Gastroesophageal sphincter (tissue), 4 donors: ENCODE results near the gene MYL12B. TPM values are rescaled to one million over a fixed set of nuclear protein-coding genes. Genes with fewer than 3 reads are reported as not detected.

Experiments used
- ATAC-seq: fragments of 150-250 bp; one replicate; pipeline ENCODE4 v1.9.1; 2016; ENCODE audit warnings: mild to moderate bottlenecking, moderate library complexity
- H3K27ac ChIP-seq, 4 donors: fragments of 200-600 bp; sonication (generic) in 3 of 4; 1 replicate in 3 of 4; 2 replicates in 1 of 4; pipeline ENCODE4 v1.5.1; 2016 to 2019
- H3K27me3 ChIP-seq: fragments of 200-600 bp; sonication (generic); one replicate; pipeline ENCODE4 v1.5.1; 2019
- H3K36me3 ChIP-seq, 2 donors: fragments of 200-600 bp; sonication (generic); one replicate each; pipeline ENCODE4 v1.5.1; 2019; ENCODE audit warnings: control low read depth in 1 of 2
- H3K4me1 ChIP-seq, 3 donors: fragments of 200-600 bp; sonication (generic); 1 replicate in 2 of 3; 2 replicates in 1 of 3; pipeline ENCODE4 v1.5.1; 2016 to 2019; ENCODE audit warnings: control low read depth in 2 of 3
- H3K4me3 ChIP-seq, 2 donors: fragments of 200-600 bp; sonication (generic); one replicate each; pipeline ENCODE4 v1.5.1; 2019; ENCODE audit warnings: mild to moderate bottlenecking in 1 of 2, moderate library complexity in 1 of 2
- H3K9me3 ChIP-seq, 3 donors: fragments of 200-600 bp; sonication (generic); one replicate each; pipeline ENCODE4 v1.5.1; 2017 to 2019; ENCODE audit warnings: control low read depth in 2 of 3
- EP300 ChIP-seq: sonication (generic); formaldehyde crosslinking; IDR thresholded peaks from one replicate; pipeline ENCODE4 v1.6.1; 2017; ENCODE audit warnings: antibody characterized with exemption, mild to moderate bottlenecking
- POLR2A ChIP-seq, 2 donors: fragments of 450-650 bp; IDR thresholded peaks; one replicate each; pipeline ENCODE4 v1.6.1; 2017; ENCODE audit warnings: antibody characterized with exemption in 2 of 2, mild to moderate bottlenecking in 2 of 2, moderate library complexity in 1 of 2
- POLR2AphosphoS5 ChIP-seq: sonication (generic); formaldehyde crosslinking; IDR thresholded peaks from one replicate; pipeline ENCODE4 v1.6.1; 2017; ENCODE audit warnings: antibody characterized with exemption
- WGBS, 2 donors: methylation state at CpG; one replicate each; pipeline ENCODE4 v1.1.5; 2018; ENCODE audit warnings: low coverage in 1 of 2; 5-methylcytosine and 5-hydroxymethylcytosine counted together
- total RNA-seq, 4 donors: library from RNA; depleted of rRNA; stranded (reverse); fragments of >200 nt; gene quantifications; one replicate each; pipeline ENCODE4 v1.1.0, GENCODE V29; 2016
- TF ChIP-seq, protein P1 (sequence below), 4 experiments: fragments of 200-600 bp in 2 of 4; fragments of 450-650 bp in 2 of 4; sonication (generic) in 1 of 4; IDR thresholded peaks; one replicate each; pipeline ENCODE4 v1.5.1; 2017 to 2019; ENCODE audit warnings: antibody characterized with exemption in 4 of 4, mild to moderate bottlenecking in 2 of 4, moderate library complexity in 2 of 4

MYL12B gene
- total RNA-seq, 4 donors from 2014 or later = 148 to 354 (median 233) TPM

GRCh38 chr18:3216987-3217386 lies 44.9 kb upstream of the MYL12B start:
- Histone ChIP-seq H3K36me3 (peaks cover 0 to 14% of the 10 kb centered on the region in 2 donors), H3K4me3 (no peak overlapping the region), H3K27me3 (no peaks in the 10 kb centered on the region), H3K4me1 (peaks cover 3 to 44% (median 7%) of the 10 kb centered on the region in 3 donors), H3K27ac (peak overlapping the region in 3 of 4 donors; percentile 4 to 86 (median 77)), H3K9me3 (no peaks in the 10 kb centered on the region)
- 81 to 100% methylated on average over 3 to 5 of the region's 5 CpGs for WGBS, 2 donors
- no peak for ATAC-seq
- TF ChIP-seq EP300 (no peak), POLR2A (IDR thresholded peaks at IDR 0.05) (no peak), POLR2AphosphoS5 (no peak)
- TF ChIP-seq, protein P1, sequence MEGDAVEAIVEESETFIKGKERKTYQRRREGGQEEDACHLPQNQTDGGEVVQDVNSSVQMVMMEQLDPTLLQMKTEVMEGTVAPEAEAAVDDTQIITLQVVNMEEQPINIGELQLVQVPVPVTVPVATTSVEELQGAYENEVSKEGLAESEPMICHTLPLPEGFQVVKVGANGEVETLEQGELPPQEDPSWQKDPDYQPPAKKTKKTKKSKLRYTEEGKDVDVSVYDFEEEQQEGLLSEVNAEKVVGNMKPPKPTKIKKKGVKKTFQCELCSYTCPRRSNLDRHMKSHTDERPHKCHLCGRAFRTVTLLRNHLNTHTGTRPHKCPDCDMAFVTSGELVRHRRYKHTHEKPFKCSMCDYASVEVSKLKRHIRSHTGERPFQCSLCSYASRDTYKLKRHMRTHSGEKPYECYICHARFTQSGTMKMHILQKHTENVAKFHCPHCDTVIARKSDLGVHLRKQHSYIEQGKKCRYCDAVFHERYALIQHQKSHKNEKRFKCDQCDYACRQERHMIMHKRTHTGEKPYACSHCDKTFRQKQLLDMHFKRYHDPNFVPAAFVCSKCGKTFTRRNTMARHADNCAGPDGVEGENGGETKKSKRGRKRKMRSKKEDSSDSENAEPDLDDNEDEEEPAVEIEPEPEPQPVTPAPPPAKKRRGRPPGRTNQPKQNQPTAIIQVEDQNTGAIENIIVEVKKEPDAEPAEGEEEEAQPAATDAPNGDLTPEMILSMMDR (IDR thresholded peaks at IDR 0.05) = no peak

DNA sequence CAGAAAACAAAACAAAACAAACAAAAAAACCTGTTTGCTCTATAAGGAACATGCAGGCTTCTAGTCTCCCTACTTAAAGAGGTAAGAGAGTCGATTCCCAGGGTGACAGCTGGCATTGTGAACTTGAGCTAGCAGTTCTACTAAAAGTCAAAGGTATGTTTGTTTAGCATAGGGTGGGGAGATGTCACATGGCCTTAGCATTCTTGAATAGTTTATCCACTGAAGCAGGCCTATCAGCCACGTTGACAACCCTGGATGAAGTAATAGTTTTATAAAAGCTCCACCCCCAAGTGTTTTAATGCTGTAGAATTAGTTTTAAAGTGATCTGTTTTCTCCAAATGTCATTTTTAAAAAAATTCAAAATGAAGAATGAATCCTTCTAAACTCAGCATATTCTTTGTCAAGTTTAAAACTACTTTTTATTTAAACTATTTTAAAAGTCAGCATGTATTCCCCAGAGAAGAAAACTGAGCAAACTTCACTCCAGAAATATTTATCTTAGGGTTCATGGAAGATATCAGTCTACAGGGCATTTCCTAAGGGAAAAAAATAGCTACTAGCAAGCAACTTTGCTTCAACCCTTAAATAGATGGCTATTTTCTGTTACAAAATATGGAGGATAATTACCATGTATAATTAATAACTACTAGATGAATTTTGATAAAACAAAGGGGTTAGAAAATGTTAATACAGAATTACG lies 43.8 kb upstream of the MYL12B start:
- H3K27ac ChIP-seq = peak overlapping the region; percentile 73 to 95 (median 82)
- TF ChIP-seq POLR2A (IDR thresholded peaks at IDR 0.05) (no peak), POLR2AphosphoS5 (no peak), EP300 (no peak)
- TF ChIP-seq, protein P1 (IDR thresholded peaks at IDR 0.05) = no peak
- H3K9me3 ChIP-seq = no peaks in the 10 kb centered on the region
- H3K4me1 ChIP-seq = peaks cover 0 to 33% (median 4%) of the 10 kb centered on the region in 3 donors
- ATAC-seq = no peak
- H3K4me3 ChIP-seq = peak overlapping the region; percentile 49 to 75
- H3K27me3 ChIP-seq = no peaks in the 10 kb centered on the region
- peaks cover 0 to 14% of the 10 kb centered on the region in 2 donors for H3K36me3 ChIP-seq
- WGBS, 2 donors = 13 to 21% methylated on average over 3 of the region's 3 CpGs

DNA sequence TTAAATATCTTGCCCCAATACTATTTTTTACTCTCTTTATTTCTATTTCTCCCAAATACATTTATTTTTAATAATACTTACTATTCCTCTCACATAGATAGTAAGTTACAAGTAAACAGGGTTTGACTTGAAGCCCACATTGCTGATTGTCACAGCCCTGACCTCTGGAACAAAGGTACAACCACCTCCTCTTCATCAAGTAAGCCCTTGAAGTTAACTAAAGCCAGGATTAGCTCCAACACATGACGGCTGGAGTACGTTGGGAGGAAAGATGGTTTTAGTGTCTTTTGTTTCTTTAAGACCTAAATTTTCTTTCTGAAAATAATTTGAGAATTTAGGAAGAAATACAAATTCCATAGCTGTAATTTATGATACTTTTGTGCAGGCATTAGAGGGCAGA lies 43.1 kb upstream of the MYL12B start:
- ATAC-seq = no peak
- Histone ChIP-seq H3K27ac (peak overlapping the region; percentile 77 to 95 (median 82)), H3K4me3 (peak overlapping the region; percentile 49 to 75)

DNA sequence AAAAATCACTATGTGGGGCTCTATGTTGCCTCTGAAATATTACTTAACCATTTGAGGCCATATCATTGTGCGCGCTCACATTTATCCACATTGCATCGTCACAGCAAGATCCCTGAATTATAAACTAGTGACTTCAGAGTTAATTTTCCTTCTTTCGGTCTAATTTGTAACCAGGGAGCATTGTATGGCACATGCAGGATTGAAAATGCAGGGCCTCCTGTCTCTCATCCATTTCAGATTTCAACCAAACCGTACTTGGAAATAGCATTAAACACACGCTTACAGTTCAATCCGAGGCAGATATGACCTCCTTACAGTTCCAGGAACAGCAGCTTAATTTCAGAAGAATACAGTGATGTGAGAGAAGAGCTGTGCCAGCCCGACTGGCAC lies 42.7 kb upstream of the MYL12B start:
- Histone ChIP-seq H3K9me3 (no peaks in the 10 kb centered on the region), H3K36me3 (peaks cover 0 to 13% of the 10 kb centered on the region in 2 donors), H3K4me3 (peak overlapping the region; percentile 49 to 75), H3K27me3 (no peaks in the 10 kb centered on the region), H3K27ac (peak overlapping the region; percentile 77 to 95 (median 82)), H3K4me1 (peaks cover 0 to 31% (median 3%) of the 10 kb centered on the region in 3 donors)
- no peak for ATAC-seq
- TF ChIP-seq POLR2A (IDR thresholded peaks at IDR 0.05) (no peak), POLR2AphosphoS5 (no peak), EP300 (no peak)
- TF ChIP-seq, protein P1 (IDR thresholded peaks at IDR 0.05) = no peak
- WGBS, 2 donors = 23 to 31% methylated on average over 8 of the region's 8 CpGs

More for the DNA sequence above, 43.1 kb upstream of the MYL12B start:
- TF ChIP-seq EP300 (no peak), POLR2AphosphoS5 (no peak), POLR2A (IDR thresholded peaks at IDR 0.05) (no peak)
- TF ChIP-seq, protein P1 (IDR thresholded peaks at IDR 0.05) = no peak
- no peaks in the 10 kb centered on the region for H3K9me3 ChIP-seq
- peaks cover 0 to 30% (median 3%) of the 10 kb centered on the region in 3 donors for H3K4me1 ChIP-seq
- no peaks in the 10 kb centered on the region for H3K27me3 ChIP-seq
- peaks cover 0 to 14% of the 10 kb centered on the region in 2 donors for H3K36me3 ChIP-seq
- WGBS, 2 donors = 25 to 28% methylated on average over 2 of the region's 2 CpGs
